GM21367 (cell line): ENCODE results near the gene ENPP5.

Experiments
- ATAC-seq: cut with Tn5 transposase; IDR thresholded peaks from one replicate; pipeline ENCODE4 v1.9.1; 2021; ENCODE audit not compliant: unreplicated experiment

The ENPP5 gene

GRCh38 chr6:46113370-46113769, 57.4 kb downstream of the ENPP5 start:
- ATAC-seq: no peak
